HCT116 (cell line): ENCODE data around the gene SLC25A13. TPM values are rescaled to one million over a fixed set of nuclear protein-coding genes. Genes with fewer than 3 reads are reported as not detected.

Experiments used
- ATAC-seq: fragments of 200-7000 bp; cut with Tn5 transposase; 2 replicates; pipeline ENCODE4 v1.9.1; 2020; ENCODE audit warnings: mild to moderate bottlenecking, moderate library complexity
- BruUV-seq: library from RNA; stranded (reverse); fragments of 400-500 nt; replicated peaks from 2 replicates; lab custom pipeline; 2021; lab: Mats Ljungman, UMichigan
- CTCF ChIA-PET: fragments of 300-600 bp; sonication (Branson Sonifier 250); formaldehyde crosslinking; loops from one replicate; lab custom pipeline; 2021; ENCODE audit warnings: antibody characterized with exemption; lab: Charles Lee
- POLR2A ChIA-PET: fragments of 300-600, 350-600 bp; sonication (Branson Sonifier 250); formaldehyde crosslinking; loops from one replicate; lab custom pipeline; 2021; ENCODE audit warnings: antibody characterized with exemption; lab: Charles Lee
- RAD21 ChIA-PET, 2 experiments: fragments of 300-600 bp; sonication (Branson Sonifier 250); formaldehyde crosslinking; loops; one replicate each; lab custom pipeline; 2023; ENCODE audit warnings: low total read pairs in 2 of 2; ENCODE audit not compliant: uncharacterized antibody in 2 of 2, unreplicated experiment in 2 of 2, low non-redundant PET in 1 of 2; lab: Charles Lee
- DNase-seq: peaks from one replicate; pipeline ENCODE4 v3.0.0-alpha.2; 2010; ENCODE audit warnings: low read depth, low spot score
- H2AFZ ChIP-seq: fragments of 200-600 bp; shearing (Covaris generic), sonication (generic); 2 replicates; pipeline ENCODE4 v1.6.1; 2017; ENCODE audit warnings: low read depth, mixed run types, mixed read lengths, antibody characterized with exemption, low read length; ENCODE audit not compliant: poor library complexity, severe bottlenecking
- H3K27ac ChIP-seq: 2 replicates; pipeline ENCODE4 v1.5.1; 2012; ENCODE audit warnings: low read depth, low read length
- H3K27me3 ChIP-seq: fragments of 200-600 bp; sonication (generic); 2 replicates; pipeline ENCODE4 v1.6.1; 2016; ENCODE audit warnings: mixed run types, low read length, mixed read lengths; ENCODE audit not compliant: insufficient read depth
- H3K36me3 ChIP-seq, 2 experiments: fragments of 200-500 bp in 1 of 2; fragments of 200-600 bp in 1 of 2; sonication (Bioruptor generic) in 1 of 2; sonication (generic) in 1 of 2; 2 replicates each; pipeline versions ENCODE4 v1.5.1 to v1.6.1; 2014 to 2016; ENCODE audit warnings: low read length in 2 of 2, inconsistent platforms in 1 of 2, mixed read lengths in 1 of 2, mixed run types in 1 of 2; ENCODE audit not compliant: insufficient read depth in 2 of 2, control insufficient read depth in 1 of 2
- H3K4me1 ChIP-seq, 2 experiments: fragments of 200-600 bp in 1 of 2; sonication (generic) in 1 of 2; 2 replicates each; pipeline versions ENCODE4 v1.5.1 to v1.6.1; 2012 to 2017; ENCODE audit warnings: low read length in 2 of 2, inconsistent platforms in 1 of 2, mild to moderate bottlenecking in 1 of 2, mixed read lengths in 1 of 2, mixed run types in 1 of 2, moderate library complexity in 1 of 2; ENCODE audit not compliant: insufficient read depth in 2 of 2, control insufficient read depth in 1 of 2
- H3K4me2 ChIP-seq: fragments of 200-600 bp; sonication (generic); 2 replicates; pipeline ENCODE4 v1.6.1; 2017; ENCODE audit warnings: mixed run types, low read length, mixed read lengths
- H3K4me3 ChIP-seq, 2 experiments: fragments of 200-600 bp in 1 of 2; sonication (generic) in 1 of 2; replicated peaks in 1 of 2; 2 replicates each; pipeline ENCODE4 v1.5.1; 2011 to 2016; ENCODE audit warnings: low read length in 2 of 2, control low read depth in 1 of 2, low read depth in 1 of 2, mild to moderate bottlenecking in 1 of 2, mixed read lengths in 1 of 2, mixed run types in 1 of 2
- H3K79me2 ChIP-seq: fragments of 200-600 bp; sonication (generic); 2 replicates; pipeline ENCODE4 v1.6.1; 2017; ENCODE audit warnings: mild to moderate bottlenecking, mixed run types, low read length, moderate library complexity, mixed read lengths; ENCODE audit not compliant: insufficient read depth
- H3K9ac ChIP-seq: fragments of 200-600 bp; sonication (generic); 2 replicates; pipeline ENCODE4 v1.6.1; 2016; ENCODE audit warnings: low read length, mixed read lengths
- H3K9me2 ChIP-seq: fragments of 200-600 bp; sonication (generic), shearing (Covaris generic); 2 replicates; pipeline ENCODE4 v1.6.1; 2017; ENCODE audit warnings: mixed run types, mild to moderate bottlenecking, moderate library complexity; ENCODE audit not compliant: insufficient read depth
- H3K9me3 ChIP-seq, 2 experiments: fragments of 200-500 bp in 1 of 2; fragments of 200-600 bp in 1 of 2; sonication (Bioruptor generic) in 1 of 2; sonication (generic) in 1 of 2; 2 replicates each; pipeline ENCODE4 v1.6.1; 2014 to 2017; ENCODE audit warnings: low read length in 2 of 2, mixed read lengths in 2 of 2, inconsistent platforms in 1 of 2, low read depth in 1 of 2, mild to moderate bottlenecking in 1 of 2, mixed run types in 1 of 2, moderate library complexity in 1 of 2; ENCODE audit not compliant: control insufficient read depth in 1 of 2, insufficient read depth in 1 of 2
- H4K20me1 ChIP-seq: fragments of 200-600 bp; sonication (generic), shearing (Covaris generic); 2 replicates; pipeline ENCODE4 v1.6.1; 2017; ENCODE audit warnings: mixed run types, mild to moderate bottlenecking, moderate library complexity; ENCODE audit not compliant: insufficient read depth
- CBX3 ChIP-seq: IDR thresholded peaks from 2 replicates; pipeline ENCODE4 v1.6.1; 2012; ENCODE audit warnings: low read depth
- CEBPB ChIP-seq: IDR thresholded peaks from 2 replicates; pipeline ENCODE4 v1.6.1; 2012; ENCODE audit warnings: low read depth
- EGR1 ChIP-seq: IDR thresholded peaks from 2 replicates; pipeline ENCODE4 v1.6.1; 2012; ENCODE audit warnings: low read depth
- ELF1 ChIP-seq: IDR thresholded peaks from 2 replicates; pipeline ENCODE4 v1.6.1; 2012; ENCODE audit warnings: low read depth, borderline replicate concordance
- POLR2A ChIP-seq: IDR thresholded peaks from 2 replicates; pipeline ENCODE4 v1.7.0; 2011; ENCODE audit warnings: borderline replicate concordance; ENCODE audit not compliant: insufficient read depth, insufficient read length; ENCODE audit errors: extremely low read depth
- POLR2AphosphoS5 ChIP-seq: IDR thresholded peaks from 2 replicates; pipeline ENCODE4 v1.6.1; 2011; ENCODE audit warnings: mild to moderate bottlenecking, low read depth, low read length, moderate library complexity
- RAD21 ChIP-seq: IDR thresholded peaks from 2 replicates; pipeline ENCODE4 v1.6.1; 2012; ENCODE audit warnings: low read depth, mild to moderate bottlenecking
- SP1 ChIP-seq: IDR thresholded peaks from 2 replicates; pipeline ENCODE4 v1.6.1; 2012; ENCODE audit warnings: low read depth
- SRF ChIP-seq: IDR thresholded peaks from 2 replicates; pipeline ENCODE4 v1.6.1; 2012; ENCODE audit warnings: low read depth
- ZFX ChIP-seq: fragments of 450-650 bp; IDR thresholded peaks from 2 replicates; pipeline ENCODE4 v1.6.1; 2017
- intact Hi-C: fragments of 100-400 bp; cut with micrococcal nuclease; formaldehyde crosslinking; loops from 2 replicates; pipeline ENCODE4 v1.10.0; 2022
- total RNA-seq: library from RNA; stranded (reverse); gene quantifications from one replicate; pipeline ENCODE4 v1.2.1, GENCODE V29; 2021; ENCODE audit not compliant: unreplicated experiment
- TF ChIP-seq, protein P1 (sequence below): IDR thresholded peaks from 2 replicates; pipeline ENCODE4 v1.6.1; 2011; ENCODE audit warnings: mild to moderate bottlenecking, low read length, moderate library complexity; ENCODE audit not compliant: insufficient replicate concordance; ENCODE audit errors: extremely low read depth
- TF ChIP-seq, protein P2 (sequence below): IDR thresholded peaks from 2 replicates; pipeline ENCODE4 v1.6.1; 2012

The SLC25A13 gene
- total RNA-seq, 1 experiment from 2014 or later, result 19.3 TPM

- no TSS peak for BruUV-seq
- Histone ChIP-seq H2AFZ (no peak overlapping the region), H3K9ac (no peak overlapping the region), H3K79me2 (peaks cover 70% of the 10 kb centered on the region), H3K4me1 (peaks cover 5 to 11% of the 10 kb centered on the region in 2 experiments; a peak in 2 of 4 replicates), H3K36me3 (no peaks in the 10 kb centered on the region), H4K20me1 (no peaks in the 10 kb centered on the region; the same call in 1 of the 2 replicates), H3K9me3 (no peaks in the 10 kb centered on the region), H3K4me3 (no peak overlapping the region), H3K27me3 (no peaks in the 10 kb centered on the region), H3K9me2 (no peaks in the 10 kb centered on the region), H3K27ac (no peak overlapping the region), H3K4me2 (no peak overlapping the region)
- intact Hi-C loops, result no loop called here
- CTCF ChIA-PET, result no interaction called here
- ATAC-seq (no peak), DNase-seq (no peak)
- TF ChIP-seq SP1 (no peak), ZFX (no peak)
- TF ChIP-seq, protein P1, sequence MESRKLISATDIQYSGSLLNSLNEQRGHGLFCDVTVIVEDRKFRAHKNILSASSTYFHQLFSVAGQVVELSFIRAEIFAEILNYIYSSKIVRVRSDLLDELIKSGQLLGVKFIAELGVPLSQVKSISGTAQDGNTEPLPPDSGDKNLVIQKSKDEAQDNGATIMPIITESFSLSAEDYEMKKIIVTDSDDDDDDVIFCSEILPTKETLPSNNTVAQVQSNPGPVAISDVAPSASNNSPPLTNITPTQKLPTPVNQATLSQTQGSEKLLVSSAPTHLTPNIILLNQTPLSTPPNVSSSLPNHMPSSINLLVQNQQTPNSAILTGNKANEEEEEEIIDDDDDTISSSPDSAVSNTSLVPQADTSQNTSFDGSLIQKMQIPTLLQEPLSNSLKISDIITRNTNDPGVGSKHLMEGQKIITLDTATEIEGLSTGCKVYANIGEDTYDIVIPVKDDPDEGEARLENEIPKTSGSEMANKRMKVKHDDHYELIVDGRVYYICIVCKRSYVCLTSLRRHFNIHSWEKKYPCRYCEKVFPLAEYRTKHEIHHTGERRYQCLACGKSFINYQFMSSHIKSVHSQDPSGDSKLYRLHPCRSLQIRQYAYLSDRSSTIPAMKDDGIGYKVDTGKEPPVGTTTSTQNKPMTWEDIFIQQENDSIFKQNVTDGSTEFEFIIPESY, result no peak
- TF ChIP-seq, protein P2, sequence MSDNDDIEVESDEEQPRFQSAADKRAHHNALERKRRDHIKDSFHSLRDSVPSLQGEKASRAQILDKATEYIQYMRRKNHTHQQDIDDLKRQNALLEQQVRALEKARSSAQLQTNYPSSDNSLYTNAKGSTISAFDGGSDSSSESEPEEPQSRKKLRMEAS, result no peak
- RAD21 ChIA-PET, result no interaction called here
- POLR2A ChIA-PET, result no interaction called here
Observed at GRCh38 chr7:96300986-96301385, 20.9 kb downstream of the SLC25A13 start.

DNA sequence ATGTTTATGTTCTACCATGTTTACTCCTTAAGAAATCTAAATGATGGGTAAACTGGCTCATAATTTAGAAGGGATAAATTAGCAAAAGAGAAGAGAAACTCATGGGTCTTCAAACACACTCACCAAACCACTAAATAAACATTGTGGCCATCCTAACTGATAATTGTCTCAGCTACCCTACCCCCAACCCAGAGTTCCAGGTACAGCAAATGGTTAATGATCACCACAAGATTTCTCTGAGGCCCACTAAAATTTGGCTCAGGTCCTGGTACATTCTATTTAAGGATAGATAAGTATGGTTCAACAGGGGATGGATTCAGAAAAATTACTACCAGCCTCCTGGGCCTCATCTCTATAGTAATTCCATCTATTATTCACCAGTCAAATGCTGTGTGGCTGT, 21.4 kb downstream of the SLC25A13 start:
- Histone ChIP-seq H3K79me2 (peaks cover 65% of the 10 kb centered on the region), H3K4me1 (peaks cover 5 to 11% of the 10 kb centered on the region in 2 experiments; a peak in 2 of 4 replicates), H3K27me3 (no peaks in the 10 kb centered on the region), H3K36me3 (no peaks in the 10 kb centered on the region), H2AFZ (no peak overlapping the region), H3K9ac (no peak overlapping the region), H4K20me1 (no peaks in the 10 kb centered on the region; the same call in 1 of the 2 replicates), H3K4me2 (no peak overlapping the region), H3K9me3 (no peaks in the 10 kb centered on the region), H3K9me2 (no peaks in the 10 kb centered on the region), H3K27ac (no peak overlapping the region), H3K4me3 (no peak overlapping the region)
- intact Hi-C loops, result no loop called here
- ChIA-PET RAD21 (no interaction called here), POLR2A (no interaction called here), CTCF (no interaction called here)
- BruUV-seq, result no TSS peak
- DNase-seq (no peak), ATAC-seq (no peak)
- TF ChIP-seq ELF1 (no peak), SRF (no peak), CBX3 (no peak), SP1 (no peak), CEBPB (no peak), POLR2A (no peak), EGR1 (no peak), RAD21 (no peak), POLR2AphosphoS5 (no peak)
- TF ChIP-seq, protein P2, result no peak
- TF ChIP-seq, protein P1, result no peak
